SU-DHL-6 (cell line): ENCODE data around the gene SNX1.
"Not testable (repeated sequence)": the region's sequence is repeated elsewhere in the genome, so short reads cannot be mapped to it uniquely, and the experiment has no call there.

Experiments used
- CTCF ChIP-seq: fragments of 200-600 bp; sonication (generic); IDR thresholded peaks from one replicate; pipeline ENCODE4 v1.5.1; 2017; ENCODE audit warnings: antibody characterized with exemption, mild to moderate bottlenecking, low read length, moderate library complexity; ENCODE audit not compliant: insufficient read depth, poor library complexity, severe bottlenecking
- EZH2phosphoT487 ChIP-seq: fragments of 200-600 bp; sonication (generic), shearing (Covaris generic); conservative IDR thresholded peaks from 2 replicates; pipeline ENCODE4 v1.6.1; 2018; ENCODE audit warnings: mild to moderate bottlenecking, antibody characterized with exemption, low read length, moderate library complexity, mixed read lengths

DNA sequence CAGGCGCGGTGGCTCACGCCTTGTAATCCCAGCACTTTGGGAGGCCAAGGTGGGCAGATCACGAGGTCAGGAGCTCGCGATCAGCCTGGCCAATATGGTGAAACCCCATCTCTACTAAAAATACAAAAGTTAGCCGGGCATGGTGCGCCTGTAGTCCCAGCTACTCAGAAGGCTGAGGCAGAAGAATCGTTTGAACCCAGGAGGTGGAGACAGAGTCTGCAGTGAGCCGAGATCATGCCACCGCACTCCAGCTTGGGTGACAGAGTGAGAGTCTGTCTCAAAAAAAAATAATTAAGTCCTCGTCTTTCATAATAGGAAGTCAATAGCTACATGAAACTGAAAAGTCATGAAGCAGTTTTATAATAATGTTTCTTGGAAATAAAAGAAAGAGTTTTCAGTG is 42.1 kb upstream of the SNX1 start:
- not testable (repeated sequence) for TF ChIP-seq CTCF, EZH2phosphoT487
